Mononuclear cell (primary cell): ENCODE measurements around the gene PPHLN1. TPM values are rescaled to one million over a fixed set of nuclear protein-coding genes. Genes with fewer than 3 reads are reported as not detected.
"Not testable (repeated sequence)": the region's sequence is repeated elsewhere in the genome, so short reads cannot be mapped to it uniquely, and the experiment has no call there.

Experiments
- H3K27me3 ChIP-seq: 2 replicates; pipeline ENCODE4 v1.6.0; 2011; ENCODE audit warnings: low read length, control low read depth; ENCODE audit not compliant: insufficient read depth
- H3K4me1 ChIP-seq: 2 replicates; pipeline ENCODE4 v1.5.1; 2011; ENCODE audit warnings: mild to moderate bottlenecking, low read length, control low read depth; ENCODE audit not compliant: insufficient read depth
- H3K4me3 ChIP-seq: 2 replicates; pipeline ENCODE4 v1.5.1; 2011; ENCODE audit warnings: mild to moderate bottlenecking, low read length, moderate library complexity
- H3K9me3 ChIP-seq: 2 replicates; pipeline ENCODE4 v1.5.1; 2011; ENCODE audit warnings: low read depth, mild to moderate bottlenecking, control low read depth, low read length
- total RNA-seq: library from RNA; depleted of rRNA; stranded (reverse); fragments of >200 nt; gene quantifications from one replicate; pipeline ENCODE4 v1.2.3, GENCODE V29; 2012

The PPHLN1 gene
- total RNA-seq, 1 donor = 216 TPM

GRCh38 chr12:42299392-42300308 is 26.3 kb upstream of the PPHLN1 start:
- no peaks in the 10 kb centered on the region for H3K9me3 ChIP-seq
- H3K4me3 ChIP-seq = no peak overlapping the region
- H3K4me1 ChIP-seq = no peaks in the 10 kb centered on the region
- H3K27me3 ChIP-seq = no peaks in the 10 kb centered on the region

- no peaks in the 10 kb centered on the region for H3K27me3 ChIP-seq
- H3K4me1 ChIP-seq = no peaks in the 10 kb centered on the region
- no peak overlapping the region for H3K4me3 ChIP-seq
- H3K9me3 ChIP-seq = no peaks in the 10 kb centered on the region
Measured at GRCh38 chr12:42306297-42306696, 19.7 kb upstream of the PPHLN1 start.

GRCh38 chr12:42308390-42308789 is 17.6 kb upstream of the PPHLN1 start:
- Histone ChIP-seq H3K27me3 (no peaks in the 10 kb centered on the region), H3K9me3 (no peaks in the 10 kb centered on the region), H3K4me1 (no peaks in the 10 kb centered on the region), H3K4me3 (no peak overlapping the region)

GRCh38 chr12:42309996-42310395 is 16.0 kb upstream of the PPHLN1 start:
- Histone ChIP-seq H3K9me3 (no peaks in the 10 kb centered on the region), H3K4me1 (no peaks in the 10 kb centered on the region), H3K4me3 (no peak overlapping the region), H3K27me3 (no peaks in the 10 kb centered on the region)

- Histone ChIP-seq H3K4me1 (no peaks in the 10 kb centered on the region), H3K27me3 (no peaks in the 10 kb centered on the region), H3K9me3 (no peaks in the 10 kb centered on the region), H3K4me3 (no peak overlapping the region)
Measured at GRCh38 chr12:42315108-42315507, 10.9 kb upstream of the PPHLN1 start.

GRCh38 chr12:42320796-42321195 is 5.2 kb upstream of the PPHLN1 start:
- Histone ChIP-seq H3K4me3 (no peak overlapping the region), H3K4me1 (peaks cover 5% of the 10 kb centered on the region), H3K27me3 (no peaks in the 10 kb centered on the region), H3K9me3 (no peaks in the 10 kb centered on the region)

GRCh38 chr12:42322567-42322966 is 3.4 kb upstream of the PPHLN1 start:
- H3K27me3 ChIP-seq = no peaks in the 10 kb centered on the region
- H3K4me1 ChIP-seq = peaks cover 16% of the 10 kb centered on the region

GRCh38 chr12:42323856-42324255 is 2.1 kb upstream of the PPHLN1 start:
- H3K4me3 ChIP-seq = no peak overlapping the region
- H3K4me1 ChIP-seq = peaks cover 25% of the 10 kb centered on the region
- no peaks in the 10 kb centered on the region for H3K27me3 ChIP-seq
- H3K9me3 ChIP-seq = no peaks in the 10 kb centered on the region

More at GRCh38 chr12:42322567-42322966, 3.4 kb upstream of the PPHLN1 start:
- no peak overlapping the region for H3K4me3 ChIP-seq
- H3K9me3 ChIP-seq = no peaks in the 10 kb centered on the region

- Histone ChIP-seq H3K27me3 (no peaks in the 10 kb centered on the region), H3K9me3 (no peaks in the 10 kb centered on the region), H3K4me1 (peaks cover 34% of the 10 kb centered on the region), H3K4me3 (peak overlapping the region; percentile 91)
Measured at GRCh38 chr12:42325326-42325652, 678 bp upstream of the PPHLN1 start.

GRCh38 chr12:42326541-42327226 is 717 bp downstream of the PPHLN1 start:
- H3K4me1 ChIP-seq = peaks cover 36% of the 10 kb centered on the region
- H3K9me3 ChIP-seq = no peaks in the 10 kb centered on the region
- H3K4me3 ChIP-seq = peak overlapping the region; percentile 91
- H3K27me3 ChIP-seq = no peaks in the 10 kb centered on the region

- Histone ChIP-seq H3K9me3 (no peaks in the 10 kb centered on the region), H3K4me1 (peaks cover 39% of the 10 kb centered on the region), H3K27me3 (no peaks in the 10 kb centered on the region), H3K4me3 (peak overlapping the region; percentile 91)
Measured at GRCh38 chr12:42327227-42327590, 1.2 kb downstream of the PPHLN1 start.

GRCh38 chr12:42330097-42330496 is 4.1 kb downstream of the PPHLN1 start:
- not testable (repeated sequence) for H3K9me3 ChIP-seq, H3K27me3 ChIP-seq, H3K4me3 ChIP-seq
- H3K4me1 ChIP-seq = peaks cover 39% of the 10 kb centered on the region

GRCh38 chr12:42332301-42333285 is 6.6 kb downstream of the PPHLN1 start:
- H3K27me3 ChIP-seq = no peaks in the 10 kb centered on the region
- peaks cover 23% of the 10 kb centered on the region for H3K4me1 ChIP-seq
- H3K9me3 ChIP-seq = no peaks in the 10 kb centered on the region
- no peak overlapping the region for H3K4me3 ChIP-seq

GRCh38 chr12:42336286-42336685 is 10.3 kb downstream of the PPHLN1 start:
- Histone ChIP-seq H3K9me3 (no peaks in the 10 kb centered on the region), H3K27me3 (no peaks in the 10 kb centered on the region), H3K4me1 (peaks cover 8% of the 10 kb centered on the region), H3K4me3 (no peak overlapping the region)

- Histone ChIP-seq H3K9me3 (no peaks in the 10 kb centered on the region), H3K4me3 (no peak overlapping the region), H3K4me1 (peaks cover 5% of the 10 kb centered on the region), H3K27me3 (no peaks in the 10 kb centered on the region)
Measured at GRCh38 chr12:42338280-42338679, 12.3 kb downstream of the PPHLN1 start.
